HCT116 (cell line): Measurements from ENCODE around the gene MEIG1.
A peak's percentile ranks its signal among the peaks of the same experiment; 100 is the strongest.

Experiments
- EZH2 ChIP-seq: fragments of 200-600 bp; sonication (generic); IDR thresholded peaks from 2 replicates; pipeline ENCODE4 v1.6.1; 2017; ENCODE audit warnings: antibody characterized with exemption, mixed run types
- EZH2phosphoT487 ChIP-seq: fragments of 200-600 bp; IDR thresholded peaks from 2 replicates; pipeline ENCODE4 v1.6.1; 2018; ENCODE audit warnings: antibody characterized with exemption, borderline replicate concordance
- JUND ChIP-seq: IDR thresholded peaks from 2 replicates; pipeline ENCODE4 v1.6.1; 2012
- POLR2A ChIP-seq: IDR thresholded peaks from 2 replicates; pipeline ENCODE4 v1.7.0; 2011; ENCODE audit warnings: borderline replicate concordance; ENCODE audit not compliant: insufficient read depth, insufficient read length; ENCODE audit errors: extremely low read depth
- POLR2AphosphoS5 ChIP-seq: IDR thresholded peaks from 2 replicates; pipeline ENCODE4 v1.6.1; 2011; ENCODE audit warnings: mild to moderate bottlenecking, low read depth, low read length, moderate library complexity
- RAD21 ChIP-seq: IDR thresholded peaks from 2 replicates; pipeline ENCODE4 v1.6.1; 2012; ENCODE audit warnings: low read depth, mild to moderate bottlenecking
- ZFX ChIP-seq: fragments of 450-650 bp; IDR thresholded peaks from 2 replicates; pipeline ENCODE4 v1.6.1; 2017
- TF ChIP-seq, protein P1 (sequence below), 3 experiments: fragments of 200-600 bp in 1 of 3; sonication (generic) in 1 of 3; IDR thresholded peaks in 2 of 3; conservative IDR thresholded peaks in 1 of 3; 2 replicates each; pipeline ENCODE4 v1.5.1; 2012 to 2017; ENCODE audit warnings: low read depth in 2 of 3, low read length in 2 of 3, antibody characterized with exemption in 1 of 3, borderline replicate concordance in 1 of 3, control low read depth in 1 of 3, mild to moderate bottlenecking in 1 of 3, mixed read lengths in 1 of 3, mixed run types in 1 of 3, moderate library complexity in 1 of 3; ENCODE audit not compliant: insufficient read depth in 1 of 3
- TF ChIP-seq, protein P2 (sequence below): IDR thresholded peaks from 2 replicates; pipeline ENCODE4 v1.6.1; 2011; ENCODE audit warnings: mild to moderate bottlenecking, low read length, moderate library complexity; ENCODE audit not compliant: insufficient replicate concordance; ENCODE audit errors: extremely low read depth

DNA sequence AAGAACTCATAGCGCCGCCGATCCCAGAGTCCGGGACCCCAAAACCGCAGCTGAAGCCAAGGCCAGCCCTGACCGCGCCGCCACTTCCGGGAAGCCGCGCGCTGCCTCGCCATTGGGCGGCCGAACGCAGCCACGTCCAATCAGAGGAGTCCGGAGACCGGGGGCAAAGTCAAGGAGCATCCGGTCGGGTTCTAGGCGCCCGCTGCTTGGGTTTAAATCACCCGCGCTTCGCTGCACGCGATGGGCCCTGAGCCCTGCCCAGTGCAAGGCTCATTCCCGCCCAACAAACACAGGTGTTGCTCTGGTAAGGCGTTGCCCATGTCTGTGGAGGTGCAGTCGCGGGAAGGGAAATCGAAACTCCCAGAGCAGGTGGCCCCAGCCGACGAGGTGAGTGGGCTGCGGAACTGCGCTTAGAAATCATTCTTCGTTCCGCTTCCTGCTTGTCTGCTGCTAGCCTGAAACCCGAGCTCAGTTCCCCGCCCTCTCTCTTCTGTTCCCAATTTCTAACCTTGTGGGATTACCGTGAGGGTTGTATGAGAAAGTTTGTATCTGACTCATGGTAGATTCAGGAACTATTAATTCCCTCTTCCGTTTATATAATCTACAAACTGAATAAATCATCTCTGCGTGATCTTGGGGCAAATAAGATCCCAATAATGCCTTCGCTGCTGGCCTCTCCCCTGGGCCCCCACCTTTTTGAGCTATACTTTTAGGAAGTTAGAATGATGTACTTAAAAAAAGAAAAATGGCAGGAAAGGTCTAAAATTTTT, 5.0 kb upstream of the MEIG1 start, which contains the start of gene DCLRE1C:
- TF ChIP-seq, protein P1, sequence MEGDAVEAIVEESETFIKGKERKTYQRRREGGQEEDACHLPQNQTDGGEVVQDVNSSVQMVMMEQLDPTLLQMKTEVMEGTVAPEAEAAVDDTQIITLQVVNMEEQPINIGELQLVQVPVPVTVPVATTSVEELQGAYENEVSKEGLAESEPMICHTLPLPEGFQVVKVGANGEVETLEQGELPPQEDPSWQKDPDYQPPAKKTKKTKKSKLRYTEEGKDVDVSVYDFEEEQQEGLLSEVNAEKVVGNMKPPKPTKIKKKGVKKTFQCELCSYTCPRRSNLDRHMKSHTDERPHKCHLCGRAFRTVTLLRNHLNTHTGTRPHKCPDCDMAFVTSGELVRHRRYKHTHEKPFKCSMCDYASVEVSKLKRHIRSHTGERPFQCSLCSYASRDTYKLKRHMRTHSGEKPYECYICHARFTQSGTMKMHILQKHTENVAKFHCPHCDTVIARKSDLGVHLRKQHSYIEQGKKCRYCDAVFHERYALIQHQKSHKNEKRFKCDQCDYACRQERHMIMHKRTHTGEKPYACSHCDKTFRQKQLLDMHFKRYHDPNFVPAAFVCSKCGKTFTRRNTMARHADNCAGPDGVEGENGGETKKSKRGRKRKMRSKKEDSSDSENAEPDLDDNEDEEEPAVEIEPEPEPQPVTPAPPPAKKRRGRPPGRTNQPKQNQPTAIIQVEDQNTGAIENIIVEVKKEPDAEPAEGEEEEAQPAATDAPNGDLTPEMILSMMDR (IDR thresholded peaks at IDR 0.05 in 2 of 3, conservative IDR thresholded peaks at IDR 0.05 in 1 of 3; ENCODE audit: borderline replicate concordance in 1 of 3, insufficient read depth in 1 of 3, low read depth in 2 of 3, low read length in 2 of 3), result no peak
- TF ChIP-seq EZH2, result no peak
- TF ChIP-seq EZH2phosphoT487, result no peak
- no peak for TF ChIP-seq JUND
- peak; percentile 86 for TF ChIP-seq POLR2A
- TF ChIP-seq, protein P2, sequence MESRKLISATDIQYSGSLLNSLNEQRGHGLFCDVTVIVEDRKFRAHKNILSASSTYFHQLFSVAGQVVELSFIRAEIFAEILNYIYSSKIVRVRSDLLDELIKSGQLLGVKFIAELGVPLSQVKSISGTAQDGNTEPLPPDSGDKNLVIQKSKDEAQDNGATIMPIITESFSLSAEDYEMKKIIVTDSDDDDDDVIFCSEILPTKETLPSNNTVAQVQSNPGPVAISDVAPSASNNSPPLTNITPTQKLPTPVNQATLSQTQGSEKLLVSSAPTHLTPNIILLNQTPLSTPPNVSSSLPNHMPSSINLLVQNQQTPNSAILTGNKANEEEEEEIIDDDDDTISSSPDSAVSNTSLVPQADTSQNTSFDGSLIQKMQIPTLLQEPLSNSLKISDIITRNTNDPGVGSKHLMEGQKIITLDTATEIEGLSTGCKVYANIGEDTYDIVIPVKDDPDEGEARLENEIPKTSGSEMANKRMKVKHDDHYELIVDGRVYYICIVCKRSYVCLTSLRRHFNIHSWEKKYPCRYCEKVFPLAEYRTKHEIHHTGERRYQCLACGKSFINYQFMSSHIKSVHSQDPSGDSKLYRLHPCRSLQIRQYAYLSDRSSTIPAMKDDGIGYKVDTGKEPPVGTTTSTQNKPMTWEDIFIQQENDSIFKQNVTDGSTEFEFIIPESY, result no peak
- TF ChIP-seq POLR2AphosphoS5, result peak; percentile 85
- TF ChIP-seq ZFX, result 0 out of 2 replicates have a peak, but pooled peaks have one; percentile 33
- TF ChIP-seq RAD21, result no peak
